ENCODE measurements around the gene CD34.

DNA sequence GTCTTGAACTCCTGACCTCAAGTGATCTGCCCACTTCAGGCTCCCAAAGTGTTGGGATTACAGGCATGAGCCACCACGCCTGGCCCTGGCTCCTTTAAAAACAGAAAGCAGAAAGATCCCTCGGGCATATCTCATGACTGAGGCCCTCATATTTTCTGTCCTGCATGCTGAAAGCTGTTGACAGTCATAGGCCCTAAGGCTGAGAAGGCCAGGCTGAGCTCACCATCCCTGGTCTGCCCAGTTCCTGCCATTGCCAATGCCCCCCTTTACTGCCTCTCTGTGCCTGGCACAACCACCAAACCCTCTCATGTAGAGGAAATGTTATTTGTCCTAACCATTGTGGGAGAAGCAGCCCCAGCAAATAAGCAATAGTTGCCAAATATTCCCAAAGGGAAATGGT, 12.7 kb downstream of the CD34 start:
- TF ChIP-seq, protein P1, sequence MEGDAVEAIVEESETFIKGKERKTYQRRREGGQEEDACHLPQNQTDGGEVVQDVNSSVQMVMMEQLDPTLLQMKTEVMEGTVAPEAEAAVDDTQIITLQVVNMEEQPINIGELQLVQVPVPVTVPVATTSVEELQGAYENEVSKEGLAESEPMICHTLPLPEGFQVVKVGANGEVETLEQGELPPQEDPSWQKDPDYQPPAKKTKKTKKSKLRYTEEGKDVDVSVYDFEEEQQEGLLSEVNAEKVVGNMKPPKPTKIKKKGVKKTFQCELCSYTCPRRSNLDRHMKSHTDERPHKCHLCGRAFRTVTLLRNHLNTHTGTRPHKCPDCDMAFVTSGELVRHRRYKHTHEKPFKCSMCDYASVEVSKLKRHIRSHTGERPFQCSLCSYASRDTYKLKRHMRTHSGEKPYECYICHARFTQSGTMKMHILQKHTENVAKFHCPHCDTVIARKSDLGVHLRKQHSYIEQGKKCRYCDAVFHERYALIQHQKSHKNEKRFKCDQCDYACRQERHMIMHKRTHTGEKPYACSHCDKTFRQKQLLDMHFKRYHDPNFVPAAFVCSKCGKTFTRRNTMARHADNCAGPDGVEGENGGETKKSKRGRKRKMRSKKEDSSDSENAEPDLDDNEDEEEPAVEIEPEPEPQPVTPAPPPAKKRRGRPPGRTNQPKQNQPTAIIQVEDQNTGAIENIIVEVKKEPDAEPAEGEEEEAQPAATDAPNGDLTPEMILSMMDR (IDR thresholded peaks at IDR 0.05) = no peak
- TF ChIP-seq POLR2A (IDR thresholded peaks at IDR 0.05) = no peak
